ENCODE data around the gene AXIN2.

Gene AXIN2

GRCh38 chr17:65561452-65562205 lies at the start of gene AXIN2:
AXIN2 (minus strand) TSS chr17:65561648; CDS start chr17:65558620, 3,028 bp downstream.
- TF ChIP-seq EZH2phosphoT487 (IDR thresholded peaks at IDR 0.05; ENCODE audit: borderline replicate concordance) (no peak), CTCF (conservative IDR thresholded peaks at IDR 0.05; ENCODE audit: low read length) (peak; percentile 31)
- Histone ChIP-seq H4K20me1 (ENCODE audit: insufficient read depth, low read length, poor library complexity, severe bottlenecking) (no peaks in the 10 kb centered on the region), H3K36me3 (ENCODE audit: insufficient read depth, low read length) (no peaks in the 10 kb centered on the region), H3K9me3 (ENCODE audit: insufficient read depth, low read depth, low read length) (no peaks in the 10 kb centered on the region), H3K4me3 (ENCODE audit: low read length, poor library complexity, severe bottlenecking) (peak within 1 kb of the TSS; percentile 73), H3K9me2 (replicated peaks; ENCODE audit: low read depth, low read length) (no peaks in the 10 kb centered on the region), H3F3A (ENCODE audit: low read depth) (peaks cover 4% of the 10 kb centered on the region; the same call in 1 of the 2 replicates), H3K9ac (ENCODE audit: low read depth, low read length, poor library complexity, severe bottlenecking) (peak within 1 kb of the TSS; percentile 54), H3K4me1 (ENCODE audit: insufficient read depth, low read length, poor library complexity, severe bottlenecking) (peaks cover 26% of the 10 kb centered on the region), H3K27me3 (ENCODE audit: insufficient read depth, low read length, poor library complexity, severe bottlenecking) (peaks cover 31% of the 10 kb centered on the region), H3K79me2 (ENCODE audit: insufficient read depth, low read length) (no peaks in the 10 kb centered on the region), H3K4me2 (ENCODE audit: low read depth, low read length, poor library complexity, severe bottlenecking) (peak within 1 kb of the TSS; percentile 97), H2AFZ (ENCODE audit: low read length) (peak within 1 kb of the TSS; percentile 92)

- no peaks in the 10 kb centered on the region for H3F3A ChIP-seq (ENCODE audit: low read depth)
- no peaks in the 10 kb centered on the region for H3K36me3 ChIP-seq (ENCODE audit: insufficient read depth, low read length)
- no peaks in the 10 kb centered on the region for H4K20me1 ChIP-seq (ENCODE audit: insufficient read depth, low read length, poor library complexity, severe bottlenecking)
- no peaks in the 10 kb centered on the region for H3K9me2 ChIP-seq (replicated peaks; ENCODE audit: low read depth, low read length)
- H3K4me3 ChIP-seq (ENCODE audit: low read length, poor library complexity, severe bottlenecking): no peak overlapping the region
- H3K4me1 ChIP-seq (ENCODE audit: insufficient read depth, low read length, poor library complexity, severe bottlenecking): no peaks in the 10 kb centered on the region
- no peaks in the 10 kb centered on the region for H3K9me3 ChIP-seq (ENCODE audit: insufficient read depth, low read depth, low read length)
- H3K27me3 ChIP-seq (ENCODE audit: insufficient read depth, low read length, poor library complexity, severe bottlenecking): no peaks in the 10 kb centered on the region
- no peak overlapping the region for H3K9ac ChIP-seq (ENCODE audit: low read depth, low read length, poor library complexity, severe bottlenecking)
- no peak overlapping the region for H2AFZ ChIP-seq (ENCODE audit: low read length)
- H3K79me2 ChIP-seq (ENCODE audit: insufficient read depth, low read length): no peaks in the 10 kb centered on the region
- H3K4me2 ChIP-seq (ENCODE audit: low read depth, low read length, poor library complexity, severe bottlenecking): no peak overlapping the region
- TF ChIP-seq EZH2phosphoT487 (IDR thresholded peaks at IDR 0.05; ENCODE audit: borderline replicate concordance) (no peak), CTCF (conservative IDR thresholded peaks at IDR 0.05; ENCODE audit: low read length) (no peak)
Observed at GRCh38 chr17:65609749-65610148, 48.3 kb upstream of the AXIN2 start.

GRCh38 chr17:65609286-65609685 lies 47.8 kb upstream of the AXIN2 start:
- Histone ChIP-seq H3F3A (ENCODE audit: low read depth) (no peaks in the 10 kb centered on the region), H3K9me3 (ENCODE audit: insufficient read depth, low read depth, low read length) (no peaks in the 10 kb centered on the region), H3K9ac (ENCODE audit: low read depth, low read length, poor library complexity, severe bottlenecking) (no peak overlapping the region), H2AFZ (ENCODE audit: low read length) (no peak overlapping the region), H4K20me1 (ENCODE audit: insufficient read depth, low read length, poor library complexity, severe bottlenecking) (no peaks in the 10 kb centered on the region), H3K9me2 (replicated peaks; ENCODE audit: low read depth, low read length) (no peaks in the 10 kb centered on the region), H3K4me2 (ENCODE audit: low read depth, low read length, poor library complexity, severe bottlenecking) (no peak overlapping the region), H3K27me3 (ENCODE audit: insufficient read depth, low read length, poor library complexity, severe bottlenecking) (no peaks in the 10 kb centered on the region), H3K36me3 (ENCODE audit: insufficient read depth, low read length) (no peaks in the 10 kb centered on the region), H3K4me1 (ENCODE audit: insufficient read depth, low read length, poor library complexity, severe bottlenecking) (no peaks in the 10 kb centered on the region), H3K4me3 (ENCODE audit: low read length, poor library complexity, severe bottlenecking) (no peak overlapping the region), H3K79me2 (ENCODE audit: insufficient read depth, low read length) (no peaks in the 10 kb centered on the region)
- TF ChIP-seq CTCF (conservative IDR thresholded peaks at IDR 0.05; ENCODE audit: low read length) (no peak), EZH2phosphoT487 (IDR thresholded peaks at IDR 0.05; ENCODE audit: borderline replicate concordance) (no peak)
